ENCODE measurements around the gene ERC1.

Gene ERC1

GRCh38 chr12:1464925-1465324 lies 473.9 kb downstream of the ERC1 start:
- FAIRE-seq, result no peak

- no peak for FAIRE-seq
Measured at GRCh38 chr12:1465990-1466389, 475.0 kb downstream of the ERC1 start.

DNA sequence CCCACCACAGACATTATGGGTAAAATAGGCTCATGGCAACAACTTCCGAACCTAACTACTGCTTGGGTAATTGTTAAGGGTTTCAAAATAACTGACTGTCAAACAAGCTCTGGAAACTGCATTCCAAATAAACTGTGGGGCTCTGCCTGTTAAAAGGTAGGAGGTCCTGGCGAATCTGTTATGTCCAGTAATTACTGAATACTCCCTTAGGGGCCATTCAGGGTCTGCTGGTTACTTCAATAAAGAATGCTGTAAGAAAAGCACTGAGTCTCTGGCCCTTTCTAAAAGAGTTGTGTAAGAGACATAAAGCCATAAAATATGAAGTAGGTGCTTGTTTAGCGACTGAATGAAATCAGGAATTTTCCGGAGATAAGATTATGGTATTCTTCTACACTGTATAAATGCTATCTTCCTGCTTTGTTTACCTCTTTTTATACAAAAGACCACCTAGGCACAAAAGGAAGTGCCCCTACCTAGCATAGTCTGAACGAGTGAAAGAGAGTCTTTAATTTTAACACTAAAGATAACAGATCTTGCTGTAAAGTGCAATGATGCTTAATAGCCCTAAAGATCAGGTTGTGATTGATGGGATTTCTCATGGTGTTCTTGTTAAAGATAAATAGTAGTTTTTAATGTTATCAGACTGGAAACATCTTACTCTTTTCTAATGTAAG lies 475.6 kb downstream of the ERC1 start:
- no peak for FAIRE-seq

DNA sequence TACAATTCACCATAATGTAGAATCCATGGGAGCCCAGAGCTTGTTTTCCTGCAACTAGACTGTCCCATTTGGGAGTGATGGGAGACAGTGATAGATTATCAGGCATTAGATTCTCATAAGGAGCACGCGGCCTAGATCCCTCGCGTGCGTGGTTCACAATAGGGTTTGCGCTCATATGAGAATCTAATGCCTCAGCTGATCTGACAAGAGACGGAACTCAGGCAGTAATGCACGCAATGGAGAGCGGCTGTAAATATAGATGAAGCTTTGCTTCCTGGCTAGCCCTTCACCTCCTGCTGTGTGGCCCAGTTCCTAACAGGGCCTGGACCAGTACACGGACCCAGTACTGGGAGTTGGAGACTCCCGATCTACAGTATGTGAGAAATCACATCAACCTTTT lies 476.7 kb downstream of the ERC1 start:
- no peak for FAIRE-seq

- FAIRE-seq, result no peak
Measured at GRCh38 chr12:1469070-1469469, 478.0 kb downstream of the ERC1 start.

GRCh38 chr12:1470051-1470450 lies 479.0 kb downstream of the ERC1 start:
- no peak for FAIRE-seq

GRCh38 chr12:1471224-1471623 lies 480.2 kb downstream of the ERC1 start:
- FAIRE-seq, result no peak

- FAIRE-seq, result no peak
Measured at GRCh38 chr12:1473418-1473817, 482.4 kb downstream of the ERC1 start.

DNA sequence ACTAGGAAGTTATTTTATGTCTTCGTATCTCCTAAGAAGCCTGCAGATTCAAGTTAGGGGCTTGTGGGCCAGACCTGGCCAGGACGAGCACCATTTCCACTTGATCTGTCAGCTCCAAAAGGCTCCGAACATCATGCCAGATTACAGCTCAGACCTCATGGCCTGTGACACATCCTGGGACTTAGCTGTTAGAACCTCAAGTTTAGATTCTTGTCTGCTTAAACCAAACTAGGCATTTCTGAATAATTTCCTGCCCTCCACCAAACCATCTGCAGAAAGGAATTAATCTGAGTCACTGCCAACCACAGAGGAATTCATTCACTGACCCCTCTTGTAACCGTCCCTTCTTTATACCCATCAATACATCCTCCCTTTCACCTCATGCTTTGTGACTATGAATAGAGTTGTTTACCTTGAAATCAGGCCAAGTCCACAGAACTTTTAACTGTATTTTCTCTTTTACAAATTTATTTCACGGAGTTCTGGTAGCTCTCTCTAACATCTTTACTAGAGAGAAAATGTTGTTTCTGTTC lies 483.1 kb downstream of the ERC1 start:
- no peak for FAIRE-seq

DNA sequence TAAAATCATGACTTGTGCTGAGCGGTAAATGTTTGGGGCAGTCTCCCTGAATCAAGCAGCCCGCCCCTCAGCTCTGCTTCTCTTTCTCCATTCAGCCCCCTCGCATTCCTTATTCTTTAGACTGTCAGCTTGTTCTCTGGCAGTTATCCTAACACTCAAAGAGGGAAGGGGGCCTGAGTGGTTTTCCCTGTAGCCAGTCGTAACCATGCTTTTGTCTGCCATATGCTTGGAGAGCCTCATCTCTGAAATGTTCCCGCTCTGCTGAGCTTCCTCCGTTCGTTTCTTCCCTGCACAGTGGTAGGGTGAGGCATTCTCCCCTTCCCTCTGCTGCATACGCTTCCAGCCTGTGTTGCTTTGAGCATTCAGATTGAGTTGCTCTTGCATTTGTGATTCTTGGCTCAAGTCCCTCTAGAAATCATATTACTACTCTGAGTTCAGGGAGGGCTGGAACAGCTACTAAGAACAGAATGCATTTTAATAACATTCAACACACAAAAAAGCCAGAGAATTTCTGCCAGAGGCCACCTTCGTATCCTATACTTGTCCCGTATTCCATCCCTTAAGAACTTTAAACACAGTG lies 483.6 kb downstream of the ERC1 start:
- FAIRE-seq, result no peak

GRCh38 chr12:1479645-1480044 lies 488.6 kb downstream of the ERC1 start:
- no peak for FAIRE-seq

- no peak for FAIRE-seq
Measured at GRCh38 chr12:1481326-1481725, 490.3 kb downstream of the ERC1 start.

GRCh38 chr12:1481906-1482305 lies 490.9 kb downstream of the ERC1 start:
- FAIRE-seq, result no peak

- no peak for FAIRE-seq
Measured at GRCh38 chr12:1488908-1489381, 497.9 kb downstream of the ERC1 start.

GRCh38 chr12:1491983-1492697 lies 501.1 kb downstream of the ERC1 start:
- no peak for FAIRE-seq

GRCh38 chr12:1493781-1494565 lies 502.9 kb downstream of the ERC1 start:
- FAIRE-seq, result no peak

DNA sequence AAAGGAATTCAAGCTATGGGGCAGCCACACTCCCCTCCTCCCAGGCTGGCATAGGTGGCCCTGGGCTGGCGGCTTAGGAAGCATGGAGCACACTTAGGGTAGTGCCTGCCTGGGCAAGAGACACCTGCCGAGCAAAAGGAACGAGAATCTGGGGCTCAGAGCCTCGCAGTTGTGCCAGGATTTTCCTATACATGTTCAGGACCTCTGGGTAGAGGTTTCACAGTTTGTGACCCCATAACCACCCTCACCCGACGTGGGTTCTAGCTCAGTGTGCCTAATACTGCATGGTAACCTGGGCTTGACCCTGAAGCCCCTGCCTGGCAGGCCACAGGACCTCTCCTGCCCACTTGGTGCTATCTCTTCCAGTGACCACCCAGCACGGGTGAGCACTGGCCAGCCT lies 503.8 kb downstream of the ERC1 start:
- no peak for FAIRE-seq

- FAIRE-seq, result no peak
Measured at GRCh38 chr12:1496162-1496900, 505.3 kb downstream of the ERC1 start.

DNA sequence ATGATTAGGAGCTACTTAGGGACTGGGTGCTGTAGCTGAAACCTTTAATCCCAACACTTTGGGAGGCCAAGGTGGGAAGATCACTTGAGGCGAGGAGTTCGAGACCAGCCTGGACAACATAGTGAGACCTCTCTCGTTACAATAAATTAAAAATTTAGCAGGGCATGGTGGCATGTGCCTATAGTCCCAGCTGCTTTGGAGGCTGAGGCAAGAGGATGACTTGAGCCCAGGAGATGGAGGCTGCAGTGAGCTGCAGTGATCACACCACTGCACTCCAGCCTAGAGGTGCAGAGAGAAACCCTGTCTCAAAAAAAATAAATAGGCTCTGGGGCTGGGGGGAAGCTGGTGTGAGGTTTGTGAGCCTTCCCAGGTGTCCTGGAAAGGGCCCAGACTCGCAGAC lies 506.1 kb downstream of the ERC1 start:
- no peak for FAIRE-seq

DNA sequence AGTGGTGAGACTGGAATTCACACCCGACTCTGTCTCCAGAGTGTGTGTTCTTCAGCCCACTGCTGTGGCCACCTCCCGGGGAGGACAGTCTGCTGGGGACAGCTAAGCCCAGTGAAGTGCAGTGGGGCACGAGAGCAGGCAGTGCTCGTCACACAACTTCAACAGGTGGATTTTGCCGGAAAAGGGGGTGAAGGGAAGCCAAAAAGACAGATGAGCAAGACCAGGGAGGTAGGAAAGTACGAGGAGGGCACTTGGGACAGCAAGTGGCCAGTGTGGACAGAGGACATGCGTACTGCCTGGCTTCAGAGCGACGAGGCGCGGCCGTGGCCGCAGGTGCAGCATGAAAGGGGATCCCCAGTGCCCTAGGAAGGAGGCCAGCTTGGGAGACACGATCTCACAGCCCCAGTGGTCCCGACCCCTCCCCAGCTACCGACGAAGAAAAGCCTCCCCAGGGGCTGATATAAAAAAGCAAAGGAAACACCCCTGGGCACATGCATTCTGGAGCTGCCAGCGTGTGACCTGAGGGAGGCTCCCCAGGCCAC lies 507.2 kb downstream of the ERC1 start:
- no peak for FAIRE-seq

DNA sequence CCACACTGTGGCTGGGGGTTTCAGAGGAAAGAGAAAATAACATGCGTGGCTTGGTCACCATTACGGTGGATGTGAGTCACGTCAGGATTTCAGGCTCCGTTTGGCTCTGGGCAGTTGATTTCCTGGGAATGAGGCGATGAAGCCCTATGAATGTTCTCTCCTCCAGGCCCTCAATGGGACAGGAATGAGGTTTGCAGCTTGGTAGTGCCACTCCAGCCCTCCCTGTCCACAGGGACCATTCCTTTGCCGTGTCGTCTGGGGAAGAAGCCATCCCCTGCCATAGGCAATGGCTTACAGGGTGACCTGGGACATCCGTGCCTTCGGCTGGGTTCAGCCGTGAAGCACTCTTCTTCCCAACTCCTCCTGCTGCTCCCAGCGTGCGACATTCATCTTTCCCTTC lies 508.3 kb downstream of the ERC1 start:
- no peak for FAIRE-seq
